H1 (cell line): ENCODE measurements around the gene IL6R. TPM values are rescaled to one million over a fixed set of nuclear protein-coding genes. Genes with fewer than 3 reads are reported as not detected.

Experiments
- CTCF ChIA-PET: fragments of 300-600 bp; sonication (Branson Sonifier 250); formaldehyde crosslinking; loops from one replicate; lab custom pipeline; 2021; ENCODE audit not compliant: partially characterized antibody; lab: Charles Lee
- POLR2A ChIA-PET: fragments of 300-600 bp; sonication (Branson Sonifier 250); formaldehyde crosslinking; loops from one replicate; lab custom pipeline; 2021; ENCODE audit warnings: inconsistent platforms; ENCODE audit not compliant: partially characterized antibody; lab: Charles Lee
- DNase-seq, 2 experiments: peaks; one replicate each; pipeline versions ENCODE4 v3.0.0 to v3.0.0-alpha.2; 2010 to 2022; ENCODE audit warnings: low spot score in 2 of 2, low read depth in 1 of 2, mixed read lengths in 1 of 2
- FAIRE-seq: peaks from 2 replicates; lab custom pipeline; 2011; peaks lifted over from hg19 to GRCh38; lab: Jason Lieb, UNC
- H2AFZ ChIP-seq: 2 replicates; pipeline ENCODE4 v1.8.1; 2012; ENCODE audit warnings: low read length, inconsistent platforms
- H2AK5ac ChIP-seq: 2 replicates; pipeline ENCODE4 v1.6.1; 2013; ENCODE audit warnings: low read depth, low read length
- H2BK120ac ChIP-seq: replicated peaks from 2 replicates; pipeline ENCODE3; 2013; ENCODE audit warnings: low read depth, low read length, inconsistent platforms
- H2BK12ac ChIP-seq: 2 replicates; pipeline ENCODE4 v1.6.1; 2013; ENCODE audit warnings: low read depth, low read length
- H2BK15ac ChIP-seq: 2 replicates; pipeline ENCODE4 v1.6.1; 2013; ENCODE audit warnings: low read length
- H2BK20ac ChIP-seq: 2 replicates; pipeline ENCODE4 v1.6.1; 2013; ENCODE audit warnings: low read length
- H2BK5ac ChIP-seq: 2 replicates; pipeline ENCODE4 v1.6.1; 2013; ENCODE audit warnings: low read depth, low read length
- H3K14ac ChIP-seq: 2 replicates; pipeline ENCODE4 v1.6.1; 2013; ENCODE audit warnings: inconsistent platforms; ENCODE audit not compliant: insufficient read length
- H3K18ac ChIP-seq: 2 replicates; pipeline ENCODE4 v1.6.1; 2013; ENCODE audit warnings: low read length; ENCODE audit errors: extremely low read depth
- H3K23ac ChIP-seq: 2 replicates; pipeline ENCODE4 v1.6.1; 2013; ENCODE audit warnings: inconsistent platforms; ENCODE audit not compliant: insufficient read length
- H3K23me2 ChIP-seq: 2 replicates; pipeline ENCODE4 v1.6.1; 2013; ENCODE audit warnings: low read depth, low read length
- H3K27ac ChIP-seq: 2 replicates; pipeline ENCODE4 v1.6.1; 2011; ENCODE audit warnings: low read depth, low read length, inconsistent platforms
- H3K27me3 ChIP-seq, 4 experiments: replicated peaks in 1 of 4; 1 replicate in 1 of 4; 2 replicates in 3 of 4; pipeline versions ENCODE4 v1.6.1 to v1.8.1; 2011 to 2013; ENCODE audit warnings: low read length in 3 of 4, mild to moderate bottlenecking in 3 of 4, inconsistent platforms in 2 of 4, mixed read lengths in 2 of 4, moderate library complexity in 1 of 4; ENCODE audit not compliant: control insufficient read depth in 3 of 4, insufficient read depth in 3 of 4; ENCODE audit errors: extremely low read depth in 1 of 4
- H3K36me3 ChIP-seq, 4 experiments: 2 replicates each; pipeline versions ENCODE4 v1.6.1 to v1.8.1; 2011 to 2013; ENCODE audit warnings: mild to moderate bottlenecking in 4 of 4, low read length in 3 of 4, moderate library complexity in 2 of 4, control low read depth in 1 of 4, inconsistent platforms in 1 of 4; ENCODE audit not compliant: insufficient read depth in 4 of 4, control insufficient read depth in 2 of 4
- H3K4ac ChIP-seq: replicated peaks from 2 replicates; pipeline ENCODE3; 2013; ENCODE audit warnings: low read length, low read depth, mixed read lengths, inconsistent platforms; ENCODE audit not compliant: insufficient read length
- H3K4me1 ChIP-seq, 4 experiments: replicated peaks in 1 of 4; 1 replicate in 1 of 4; 2 replicates in 3 of 4; pipeline versions ENCODE4 v1.6.1 to v1.8.1; 2011 to 2013; ENCODE audit warnings: low read length in 3 of 4, inconsistent platforms in 2 of 4, mixed read lengths in 1 of 4; ENCODE audit not compliant: insufficient read depth in 4 of 4, control insufficient read depth in 3 of 4
- H3K4me2 ChIP-seq, 2 experiments: 2 replicates each; pipeline versions ENCODE4 v1.6.1 to v1.8.1; 2011 to 2013; ENCODE audit warnings: low read depth in 2 of 2, low read length in 2 of 2, control low read depth in 1 of 2, inconsistent platforms in 1 of 2, mild to moderate bottlenecking in 1 of 2; ENCODE audit not compliant: insufficient read depth in 1 of 2
- H3K4me3 ChIP-seq, 4 experiments: fragments of 200-600, 300-600 bp in 1 of 4; sonication (generic), shearing (Covaris generic), sonication (Bioruptor Twin) in 1 of 4; 2 replicates each; pipeline versions ENCODE4 v1.5.1 to v1.8.1; 2011 to 2016; ENCODE audit warnings: low read length in 4 of 4, low read depth in 3 of 4, control low read depth in 2 of 4, inconsistent platforms in 2 of 4, mild to moderate bottlenecking in 2 of 4, mixed read lengths in 1 of 4, moderate library complexity in 1 of 4; ENCODE audit not compliant: insufficient read depth in 2 of 4; ENCODE audit errors: extremely low read depth in 1 of 4
- H3K56ac ChIP-seq: replicated peaks from 2 replicates; pipeline ENCODE3; 2013; ENCODE audit warnings: low read depth, mild to moderate bottlenecking, mixed read lengths, low read length, inconsistent platforms; ENCODE audit not compliant: insufficient read length
- H3K79me1 ChIP-seq: 2 replicates; pipeline ENCODE4 v1.6.1; 2013; ENCODE audit warnings: low read depth, low read length, control low read depth
- H3K79me2 ChIP-seq, 2 experiments: 2 replicates each; pipeline versions ENCODE4 v1.6.1 to v1.8.1; 2012 to 2013; ENCODE audit warnings: low read length in 2 of 2, mild to moderate bottlenecking in 2 of 2, inconsistent platforms in 1 of 2; ENCODE audit not compliant: insufficient read depth in 2 of 2, control insufficient read depth in 1 of 2
- H3K9ac ChIP-seq, 4 experiments: replicated peaks in 1 of 4; 1 replicate in 1 of 4; 2 replicates in 3 of 4; pipeline versions ENCODE4 v1.6.1 to v1.8.1; 2011 to 2013; ENCODE audit warnings: low read depth in 3 of 4, low read length in 3 of 4, control low read depth in 2 of 4, mild to moderate bottlenecking in 2 of 4, moderate library complexity in 2 of 4, inconsistent platforms in 1 of 4; ENCODE audit errors: extremely low read depth in 1 of 4
- H3K9me3 ChIP-seq, 2 experiments: 2 replicates each; pipeline versions ENCODE4 v1.6.1 to v1.8.1; 2012 to 2013; ENCODE audit warnings: mild to moderate bottlenecking in 2 of 2, moderate library complexity in 2 of 2, control low read depth in 1 of 2, inconsistent platforms in 1 of 2, low read depth in 1 of 2, low read length in 1 of 2, mixed read lengths in 1 of 2; ENCODE audit not compliant: insufficient read depth in 2 of 2
- H4K20me1 ChIP-seq, 2 experiments: replicated peaks in 1 of 2; 2 replicates each; pipeline versions ENCODE3 to v1.8.1; 2011 to 2013; ENCODE audit warnings: inconsistent platforms in 2 of 2, low read length in 2 of 2, mild to moderate bottlenecking in 1 of 2; ENCODE audit not compliant: insufficient read depth in 2 of 2, control insufficient read depth in 1 of 2
- H4K5ac ChIP-seq: 2 replicates; pipeline ENCODE4 v1.6.1; 2013; ENCODE audit warnings: low read length, low read depth, mixed read lengths, inconsistent platforms; ENCODE audit not compliant: insufficient read length
- H4K8ac ChIP-seq: 2 replicates; pipeline ENCODE4 v1.8.0; 2013; ENCODE audit warnings: mild to moderate bottlenecking, moderate library complexity, low read length, inconsistent platforms; ENCODE audit not compliant: insufficient read depth; ENCODE audit errors: extremely low read depth
- H4K91ac ChIP-seq: replicated peaks from 2 replicates; pipeline ENCODE3; 2013; ENCODE audit warnings: low read length, mixed read lengths, inconsistent platforms; ENCODE audit not compliant: insufficient read length
- JUN ChIP-seq: IDR thresholded peaks from 2 replicates; pipeline ENCODE4 v1.6.1; 2011; ENCODE audit warnings: low read depth, mild to moderate bottlenecking, improper control_type of control experiment, low read length
- JUND ChIP-seq: IDR thresholded peaks from 2 replicates; pipeline ENCODE4 v1.6.1; 2011; ENCODE audit warnings: mild to moderate bottlenecking, improper control_type of control experiment, low read length
- SAP30 ChIP-seq: fragments of 300-600 bp; sonication (generic); IDR thresholded peaks from 2 replicates; pipeline ENCODE4 v1.7.1; 2012; ENCODE audit warnings: low read length, moderate library complexity, mild to moderate bottlenecking, inconsistent platforms; ENCODE audit not compliant: insufficient read depth, insufficient replicate concordance
- SIX5 ChIP-seq: IDR thresholded peaks from 2 replicates; pipeline ENCODE4 v1.6.1; 2011; ENCODE audit warnings: mild to moderate bottlenecking, low read depth, low read length
- WGBS, 2 experiments: shearing (Covaris generic) in 1 of 2; methylation state at CpG; one replicate each; pipeline versions ENCODE4 v1.1.6 to v1.1.7; 2013 to 2015; ENCODE audit warnings: low lambda C conversion rate in 2 of 2, mixed read lengths in 2 of 2, inconsistent platforms in 1 of 2, low coverage in 1 of 2, missing lambda C conversion rate in 1 of 2; ENCODE audit not compliant: insufficient replicate concordance in 2 of 2, insufficient coverage in 1 of 2, insufficient read length in 1 of 2; ENCODE audit errors: extremely low coverage in 1 of 2, missing lambda C conversion rate in 1 of 2; 5-methylcytosine and 5-hydroxymethylcytosine counted together
- polyA plus RNA-seq, 7 experiments: library from polyadenylated mRNA; depleted of rRNA in 3 of 7; stranded (reverse) in 5 of 7; unstranded in 2 of 7; fragments of >200 nt in 5 of 7; fragments of 200-250 nt in 2 of 7; gene quantifications; 1 replicate in 5 of 7; 2 replicates in 1 of 7; 4 replicates in 1 of 7; pipeline versions ENCODE4 v1.2.1 to v1.2.3, GENCODE V29; 2011 to 2013; ENCODE audit warnings: missing spikeins in 2 of 7, mixed read lengths in 2 of 7
- total RNA-seq: library from RNA; stranded (reverse); fragmentation: NEBNext Ultra II Directional; extraction: Animal tissue kit (Norgen Biotek cat#: 25700); gene quantifications from 2 replicates; pipeline ENCODE4 v1.2.1, GENCODE V29; 2021

IL6R gene
- total and polyA plus RNA-seq, 2 of the 8 experiments (the other 6 are each of a cell fraction or from before 2014, with no cell fraction given): 2.3 to 3.0 TPM

GRCh38 chr1:154489695-154490274 is 84.6 kb downstream of the IL6R start:
- Histone ChIP-seq H4K5ac (no peak overlapping the region), H3K9me3 (no peaks in the 10 kb centered on the region), H4K8ac (no peak overlapping the region), H3K4me2 (no peak overlapping the region), H2BK12ac (no peak overlapping the region), H3K14ac (no peak overlapping the region), H3K23me2 (no peaks in the 10 kb centered on the region), H3K56ac (no peak overlapping the region), H2BK15ac (no peak overlapping the region), H3K79me1 (no peaks in the 10 kb centered on the region), H3K4me3 (no peak overlapping the region), H3K4ac (no peak overlapping the region), H2AK5ac (no peak overlapping the region), H4K20me1 (no peaks in the 10 kb centered on the region), H2BK120ac (no peak overlapping the region), H2BK20ac (no peak overlapping the region), H3K36me3 (no peaks in the 10 kb centered on the region), H3K79me2 (no peaks in the 10 kb centered on the region), H3K23ac (no peak overlapping the region), H3K27ac (no peak overlapping the region), H4K91ac (no peak overlapping the region), H3K18ac (no peak overlapping the region), H2BK5ac (no peak overlapping the region), H3K9ac (no peak overlapping the region), H3K27me3 (no peaks in the 10 kb centered on the region), H3K4me1 (peaks cover 0 to 4% (median 1%) of the 10 kb centered on the region in 4 experiments; a peak in 2 of 7 replicates), H2AFZ (no peak overlapping the region)
- POLR2A ChIA-PET: interaction anchor here (1.0 kb wide), 1 partner anchor 10 kb away, joined by 3 read pairs; no protein-coding TSS in a partner anchor
- DNase-seq (no peak), FAIRE-seq (no peak)
- WGBS, 2 experiments: 78% methylated on average over 5 of the region's 5 CpGs; no CpG with 5 or more reads in 1 of the 2 experiments
- CTCF ChIA-PET: interaction anchor here (0.6 to 2.6 kb wide), 7 partner anchors 8 to 85 kb away, joined by 3 to 13 read pairs (median 3); no protein-coding TSS in a partner anchor
- TF ChIP-seq SIX5: no peak
- TF ChIP-seq SAP30: no peak
- no peak for TF ChIP-seq JUN
- TF ChIP-seq JUND: no peak
